NCI-H128 (cell line): ENCODE results near the gene USB1.
"Not testable (repeated sequence)": the region's sequence is repeated elsewhere in the genome, so short reads cannot be mapped to it uniquely, and the experiment has no call there.

Experiments used
- DNase-seq: peaks from one replicate; lab custom pipeline; 2025; ENCODE audit not compliant: unreplicated experiment; lab: John Stamatoyannopoulos, UW

The USB1 gene

GRCh38 chr16:57994361-57994760 is 6.8 kb upstream of the USB1 start:
- no peak for DNase-seq

- no peak for DNase-seq
These were observed 6.4 kb upstream of the USB1 start for GRCh38 chr16:57994778-57995177.

- DNase-seq: no peak
These were observed 5.3 kb upstream of the USB1 start for GRCh38 chr16:57995721-57996405.

- no peak for DNase-seq
These were observed 4.6 kb upstream of the USB1 start for GRCh38 chr16:57996406-57997175.

- no peak for DNase-seq
These were observed 4.1 kb upstream of the USB1 start for GRCh38 chr16:57997176-57997527.

GRCh38 chr16:57997528-57998265 is 3.5 kb upstream of the USB1 start:
- no peak for DNase-seq

GRCh38 chr16:57998486-57998885 is 2.7 kb upstream of the USB1 start:
- no peak for DNase-seq

- no peak for DNase-seq
These were observed 2.2 kb upstream of the USB1 start for GRCh38 chr16:57998992-57999365.

- DNase-seq: no peak
These were observed 1.7 kb upstream of the USB1 start for GRCh38 chr16:57999366-57999970.

- no peak for DNase-seq
These were observed 1.1 kb upstream of the USB1 start, which contains the start of gene ZNF319 for GRCh38 chr16:57999971-58000705. Gene ZNF319, minus strand, starts transcription at chr16:58000672. Its CDS starts 2,407 bp downstream, at chr16:57998265.

- no peak for DNase-seq
These were observed 691 bp downstream of the USB1 start for GRCh38 chr16:58001781-58002415.

- DNase-seq: no peak
These were observed 1.2 kb downstream of the USB1 start for GRCh38 chr16:58002416-58002800.

- no peak for DNase-seq
These were observed 1.7 kb downstream of the USB1 start for GRCh38 chr16:58002936-58003335.

GRCh38 chr16:58004736-58005135 is 3.5 kb downstream of the USB1 start:
- DNase-seq: not testable (repeated sequence)

- DNase-seq: no peak
These were observed 8.7 kb downstream of the USB1 start for GRCh38 chr16:58009856-58010416.

- no peak for DNase-seq
These were observed 9.7 kb downstream of the USB1 start for GRCh38 chr16:58010886-58011285.

GRCh38 chr16:58011652-58012051 is 10.4 kb downstream of the USB1 start:
- no peak for DNase-seq

GRCh38 chr16:58012481-58012880 is 11.3 kb downstream of the USB1 start:
- no peak for DNase-seq

- no peak for DNase-seq
These were observed 12.2 kb downstream of the USB1 start for GRCh38 chr16:58013201-58013956.
